ENCODE measurements around the gene DCLRE1A. TPM values are rescaled to one million over a fixed set of nuclear protein-coding genes. Genes with fewer than 3 reads are reported as not detected.

Gene DCLRE1A
- total RNA-seq, 4 donors from 2014 or later = 2.2 to 5.6 (median 4.7) TPM

GRCh38 chr10:113788604-113789083 is 65.2 kb downstream of the DCLRE1A start:
- H3K9me3 ChIP-seq = no peaks in the 10 kb centered on the region
- H3K27ac ChIP-seq = peak overlapping the region; percentile 35 to 66 (median 54)
- H3K4me3 ChIP-seq = peak overlapping the region in 1 of 4 donors; percentile 39
- no peak for DNase-seq
- TF ChIP-seq POLR2A (IDR thresholded peaks at IDR 0.05) = no peak
- no peaks in the 10 kb centered on the region for H3K36me3 ChIP-seq
- no peaks in the 10 kb centered on the region for H3K27me3 ChIP-seq
- WGBS, 2 donors = 7 to 14% methylated on average over 9 of the region's 9 CpGs
- peaks cover 0 to 19% (median 15%) of the 10 kb centered on the region in 3 donors for H3K4me1 ChIP-seq
- intact Hi-C loops (cut with DNase I) = no loop called here

Small RNA genes within 50 kb of the gene (small RNA-seq; reads per million reads assigned to genes)
- 0 reads per million in 4 donors for gene RF00560

Other genes starting within 250 kb of the DCLRE1A start
- gene NRAP, start 190.0 kb downstream of the DCLRE1A start, total RNA-seq = under 1 TPM in 1 of 4 donors, not detected in 3; 0.08 TPM
- 10 to 100 TPM; 12.9 to 24.2 (median 18.8) TPM for gene CASP7, start 174.2 kb downstream of the DCLRE1A start, total RNA-seq
- under 1 TPM in 1 of 4 donors, not detected in 3; 0.82 TPM for gene PLEKHS1, start 102.4 kb downstream of the DCLRE1A start, total RNA-seq
- gene NHLRC2, start 579 bp upstream of the DCLRE1A start, total RNA-seq = 10 to 100 TPM; 14.1 to 42.0 (median 31.2) TPM
- 1 to 10 TPM in 1 of 4 donors, under 1 TPM in 2, not detected in 1; 0.18 to 1.1 (median 0.27) TPM for gene ADRB1, start 189.8 kb upstream of the DCLRE1A start, total RNA-seq

Data from esophagus squamous epithelium (tissue), 5 donors.